HEK293T (cell line): Measurements from ENCODE around the gene NUDT16L1.

Experiments used
- CTCF ChIA-PET: fragments of 350-600 bp; formaldehyde crosslinking; extraction: SDS; loops from one replicate; lab custom pipeline; 2021; ENCODE audit warnings: antibody characterized with exemption, inconsistent platforms; lab: Yijun Ruan, JAX
- POLR2A ChIA-PET: fragments of 350-600 bp; formaldehyde crosslinking; extraction: SDS; loops from one replicate; lab custom pipeline; 2020; ENCODE audit warnings: antibody characterized with exemption, inconsistent platforms; lab: Yijun Ruan, JAX
- DNase-seq: peaks from one replicate; pipeline ENCODE4 v3.0.0; 2012; ENCODE audit warnings: mixed read lengths; ENCODE audit errors: extremely low spot score
- ARNT ChIP-seq: fragments of 450-650 bp; IDR thresholded peaks from 2 replicates; pipeline ENCODE4 v1.6.1; 2017; ENCODE audit warnings: mild to moderate bottlenecking
- BHLHE40 ChIP-seq: fragments of 450-650 bp; IDR thresholded peaks from 2 replicates; pipeline ENCODE4 v1.6.1; 2016; ENCODE audit warnings: mild to moderate bottlenecking, moderate library complexity, borderline replicate concordance
- CTBP1 ChIP-seq: fragments of 450-650 bp; IDR thresholded peaks from 2 replicates; pipeline ENCODE4 v1.6.1; 2016; ENCODE audit warnings: borderline replicate concordance
- ELF4 ChIP-seq: fragments of 450-650 bp; IDR thresholded peaks from 2 replicates; pipeline ENCODE4 v1.6.1; 2017; ENCODE audit warnings: antibody characterized with exemption
- FOXA1 ChIP-seq: fragments of 450-650 bp; IDR thresholded peaks from 2 replicates; pipeline ENCODE4 v1.6.1; 2016; ENCODE audit warnings: mild to moderate bottlenecking
- FOXK2 ChIP-seq: fragments of 450-650 bp; IDR thresholded peaks from 2 replicates; pipeline ENCODE4 v1.6.1; 2016; ENCODE audit warnings: mild to moderate bottlenecking
- FOXM1 ChIP-seq: fragments of 450-650 bp; IDR thresholded peaks from 2 replicates; pipeline ENCODE4 v1.6.1; 2017; ENCODE audit warnings: mild to moderate bottlenecking, borderline replicate concordance
- HDGF ChIP-seq: fragments of 450-650 bp; IDR thresholded peaks from 2 replicates; pipeline ENCODE4 v1.6.1; 2017; ENCODE audit warnings: antibody characterized with exemption, borderline replicate concordance
- L3MBTL2 ChIP-seq: fragments of 450-650 bp; conservative IDR thresholded peaks from 2 replicates; pipeline ENCODE4 v1.6.1; 2016; ENCODE audit warnings: mild to moderate bottlenecking
- LEF1 ChIP-seq: fragments of 450-650 bp; IDR thresholded peaks from 2 replicates; pipeline ENCODE4 v1.6.1; 2017; ENCODE audit warnings: mild to moderate bottlenecking, borderline replicate concordance
- NFRKB ChIP-seq: fragments of 450-650 bp; IDR thresholded peaks from 2 replicates; pipeline ENCODE4 v1.6.1; 2016; ENCODE audit warnings: mild to moderate bottlenecking, moderate library complexity
- SP1 ChIP-seq: fragments of 450-650 bp; IDR thresholded peaks from 2 replicates; pipeline ENCODE4 v1.6.1; 2017
- SUZ12 ChIP-seq: fragments of 450-650 bp; IDR thresholded peaks from 2 replicates; pipeline ENCODE4 v1.6.1; 2016; ENCODE audit warnings: mild to moderate bottlenecking
- TARDBP ChIP-seq: fragments of 450-650 bp; IDR thresholded peaks from 2 replicates; pipeline ENCODE4 v1.6.1; 2016
- ZNF384 ChIP-seq: fragments of 450-650 bp; IDR thresholded peaks from 2 replicates; pipeline ENCODE4 v1.6.1; 2016
- TF ChIP-seq, protein P1 (sequence below): fragments of 450-650 bp; IDR thresholded peaks from 2 replicates; pipeline ENCODE4 v1.6.1; 2016

Gene NUDT16L1

DNA sequence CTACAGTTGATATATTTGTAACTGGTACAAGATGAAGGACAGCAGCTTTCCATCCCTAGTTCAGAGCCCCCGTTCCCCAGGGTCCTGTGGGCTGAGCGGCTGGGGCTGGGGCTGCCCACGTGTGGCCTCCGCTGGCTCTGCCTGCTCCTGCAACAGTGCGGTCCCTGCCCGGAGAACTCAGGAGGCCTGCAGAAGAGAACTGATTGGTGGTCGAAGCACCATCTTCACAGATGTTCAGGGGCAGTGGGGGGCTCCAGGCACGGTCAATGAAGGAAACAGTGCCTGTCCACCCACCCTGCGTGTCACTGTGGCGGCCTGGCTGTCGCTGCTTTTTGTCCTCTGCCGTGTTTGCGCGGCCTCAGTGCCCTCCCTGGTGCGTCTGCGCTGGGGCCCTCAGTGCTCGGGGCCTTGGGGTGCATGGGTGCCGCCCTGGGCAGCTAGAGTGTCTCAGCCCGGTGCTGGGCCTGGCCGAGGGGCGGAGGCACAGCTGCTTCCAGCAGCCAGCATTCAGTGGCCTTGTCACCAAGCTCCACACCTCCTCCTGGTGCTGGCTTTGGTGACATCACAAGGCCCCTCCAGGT lies 4.2 kb upstream of the NUDT16L1 start:
- POLR2A ChIA-PET: no interaction called here
- TF ChIP-seq L3MBTL2: no peak
- no peak for TF ChIP-seq LEF1
- no peak for TF ChIP-seq ZNF384
- TF ChIP-seq HDGF: no peak
- no peak for TF ChIP-seq ARNT
- DNase-seq: no peak
- CTCF ChIA-PET: no interaction called here

DNA sequence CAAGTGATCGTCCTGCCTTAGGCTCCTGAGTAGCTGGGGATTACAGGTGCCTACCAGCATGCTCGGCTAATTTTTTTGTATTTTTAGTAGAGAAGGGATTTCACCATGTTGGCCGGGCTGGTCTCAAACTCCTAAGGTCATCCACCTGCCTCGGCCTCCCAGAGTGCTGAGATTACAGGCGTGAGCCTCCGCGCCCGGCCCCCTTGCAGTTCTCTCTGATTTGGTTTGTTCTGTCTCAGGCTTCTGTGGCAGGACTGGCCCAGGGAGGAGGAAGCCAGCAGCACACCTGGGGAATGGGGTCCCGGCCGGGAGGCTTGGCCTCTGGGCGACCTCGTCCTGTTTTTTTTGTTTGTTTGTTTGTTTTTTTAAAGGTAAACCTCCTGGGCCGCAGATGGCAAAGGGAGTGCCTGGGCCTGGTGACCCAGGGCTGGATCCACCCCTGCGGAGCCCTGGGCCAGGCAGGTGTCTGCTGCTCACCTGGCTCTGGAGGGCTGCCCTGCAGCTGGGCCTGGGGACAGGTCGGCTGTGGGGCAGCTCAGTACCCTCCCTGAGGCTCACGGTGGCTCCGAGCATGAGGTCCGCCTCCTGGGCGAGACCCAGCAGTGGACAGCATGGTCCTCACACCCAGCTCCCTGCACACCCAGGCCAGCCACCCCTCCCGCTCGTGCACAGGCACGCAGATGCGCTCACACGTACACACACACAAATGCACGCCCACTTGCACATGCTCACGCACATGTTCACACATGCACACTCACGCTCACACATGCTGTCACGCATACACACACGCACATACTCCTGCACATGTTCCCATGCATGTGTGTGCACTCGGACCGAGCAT lies 3.3 kb upstream of the NUDT16L1 start:
- no peak for TF ChIP-seq FOXM1
- no peak for TF ChIP-seq L3MBTL2
- no peak for TF ChIP-seq LEF1
- TF ChIP-seq, protein P1, sequence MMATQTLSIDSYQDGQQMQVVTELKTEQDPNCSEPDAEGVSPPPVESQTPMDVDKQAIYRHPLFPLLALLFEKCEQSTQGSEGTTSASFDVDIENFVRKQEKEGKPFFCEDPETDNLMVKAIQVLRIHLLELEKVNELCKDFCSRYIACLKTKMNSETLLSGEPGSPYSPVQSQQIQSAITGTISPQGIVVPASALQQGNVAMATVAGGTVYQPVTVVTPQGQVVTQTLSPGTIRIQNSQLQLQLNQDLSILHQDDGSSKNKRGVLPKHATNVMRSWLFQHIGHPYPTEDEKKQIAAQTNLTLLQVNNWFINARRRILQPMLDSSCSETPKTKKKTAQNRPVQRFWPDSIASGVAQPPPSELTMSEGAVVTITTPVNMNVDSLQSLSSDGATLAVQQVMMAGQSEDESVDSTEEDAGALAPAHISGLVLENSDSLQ: no peak
- no peak for TF ChIP-seq HDGF
- no peak for TF ChIP-seq SUZ12
- no peak for TF ChIP-seq NFRKB
- TF ChIP-seq TARDBP: no peak
- TF ChIP-seq ELF4: no peak
- TF ChIP-seq SP1: no peak
- TF ChIP-seq BHLHE40: no peak
- TF ChIP-seq ZNF384: no peak
- POLR2A ChIA-PET: no interaction called here
- CTCF ChIA-PET: no interaction called here
- DNase-seq: no peak

DNA sequence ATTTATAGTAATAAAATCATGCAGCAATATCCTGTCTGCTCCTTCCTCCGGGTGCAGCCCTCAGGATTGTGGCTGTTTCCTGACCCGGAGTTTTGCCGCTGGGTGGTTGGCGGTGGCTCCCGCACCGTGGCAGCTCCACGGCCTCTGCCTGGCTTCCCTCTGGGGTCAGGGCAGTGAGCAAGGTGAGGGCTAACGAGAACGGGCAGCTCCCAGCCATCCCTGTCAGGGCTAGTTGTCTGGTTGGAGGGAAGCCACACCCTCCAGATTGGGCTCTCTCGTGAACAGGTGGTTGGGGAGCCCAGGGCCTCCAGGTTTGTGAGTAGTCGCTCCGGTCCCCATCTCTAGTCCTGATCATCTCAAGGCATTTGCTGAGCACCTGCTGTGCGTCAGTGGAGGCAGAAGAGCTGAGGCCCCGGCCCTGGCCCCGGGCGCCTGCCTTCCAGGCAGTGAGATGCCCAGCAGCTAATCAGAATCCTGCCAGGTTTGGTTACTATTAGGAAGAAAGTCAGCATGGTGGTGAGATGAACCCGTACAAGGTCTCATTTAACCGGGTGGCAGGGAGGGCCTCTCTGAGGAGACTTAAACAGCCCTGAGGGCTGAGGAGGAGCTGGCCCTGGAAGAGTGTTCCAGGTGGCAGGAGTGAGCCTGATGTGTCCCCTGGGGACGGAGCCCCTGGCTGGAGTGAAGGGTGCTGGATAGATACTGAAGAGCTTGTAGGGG lies 2.3 kb upstream of the NUDT16L1 start:
- POLR2A ChIA-PET: no interaction called here
- TF ChIP-seq ARNT: no peak
- TF ChIP-seq FOXM1: no peak
- TF ChIP-seq SP1: no peak
- no peak for TF ChIP-seq FOXA1
- DNase-seq: no peak
- CTCF ChIA-PET: no interaction called here

DNA sequence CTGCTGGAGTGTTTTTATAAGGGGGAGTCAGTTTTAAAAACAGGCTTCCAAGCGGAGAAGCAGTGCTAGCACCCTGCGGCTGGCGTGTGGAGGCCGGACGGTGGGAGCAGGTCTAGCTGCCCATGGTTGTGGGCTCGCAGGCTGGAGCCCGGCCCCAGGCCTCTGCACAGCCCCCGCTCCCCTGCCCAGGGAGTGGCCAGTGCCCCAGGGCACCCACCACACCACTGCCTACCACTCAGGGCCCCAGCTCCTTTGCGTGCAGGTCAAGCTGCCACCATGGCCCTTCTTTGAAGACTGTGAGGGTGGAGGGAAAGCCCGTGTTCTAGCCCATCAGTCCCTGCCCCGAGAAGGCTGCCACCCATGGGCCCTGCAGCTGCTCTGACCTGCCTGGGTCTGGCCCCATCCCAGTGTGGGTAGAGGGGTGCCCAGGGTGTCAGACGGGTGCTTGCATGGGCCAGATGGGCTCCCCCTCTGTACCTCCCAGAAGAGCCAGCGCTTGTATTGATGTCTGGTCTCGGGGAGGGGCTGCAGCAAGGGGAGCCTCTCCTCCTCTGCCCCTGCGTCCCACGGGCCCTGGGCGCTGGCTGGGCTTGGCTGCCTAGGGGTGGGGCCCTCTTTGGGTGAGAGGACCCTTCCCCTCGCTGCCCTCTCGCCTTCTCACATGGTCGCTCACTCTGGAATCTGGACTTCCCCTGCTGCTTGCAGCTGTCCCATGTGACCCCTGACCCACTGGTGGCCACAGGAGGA lies 1.5 kb upstream of the NUDT16L1 start:
- CTCF ChIA-PET: no interaction called here
- POLR2A ChIA-PET: no interaction called here
- TF ChIP-seq BHLHE40: no peak
- TF ChIP-seq, protein P1: no peak
- no peak for TF ChIP-seq CTBP1
- TF ChIP-seq ZNF384: no peak
- TF ChIP-seq SUZ12: no peak
- no peak for TF ChIP-seq L3MBTL2
- TF ChIP-seq LEF1: no peak
- no peak for TF ChIP-seq FOXM1
- TF ChIP-seq SP1: no peak
- TF ChIP-seq FOXK2: no peak
- no peak for TF ChIP-seq ARNT
- no peak for TF ChIP-seq NFRKB
- no peak for TF ChIP-seq FOXA1
- no peak for TF ChIP-seq ELF4
- no peak for TF ChIP-seq HDGF
- TF ChIP-seq TARDBP: no peak
- no peak for DNase-seq

- DNase-seq: no peak
- ChIA-PET CTCF (no interaction called here), POLR2A (interaction anchor here (1.4 to 1.8 kb wide), 2 partner anchors 10 to 77 kb away, joined by 4 to 5 read pairs; no protein-coding TSS in a partner anchor)
- TF ChIP-seq ELF4: no peak
- TF ChIP-seq TARDBP: no peak
- TF ChIP-seq L3MBTL2: no peak
- TF ChIP-seq, protein P1: no peak
- no peak for TF ChIP-seq HDGF
- TF ChIP-seq FOXK2: no peak
- no peak for TF ChIP-seq BHLHE40
These were observed 684 bp upstream of the NUDT16L1 start for GRCh38 chr16:4692460-4693295.
